NCI-H748 (cell line): Measurements from ENCODE around the gene CLTB.

Experiments
- DNase-seq: peaks from one replicate; lab custom pipeline; 2025; ENCODE audit not compliant: unreplicated experiment; lab: John Stamatoyannopoulos, UW

The CLTB gene

GRCh38 chr5:176383961-176384360 lies 32.4 kb downstream of the CLTB start:
- no peak for DNase-seq

GRCh38 chr5:176383248-176383905 lies 33.0 kb downstream of the CLTB start:
- no peak for DNase-seq

DNA sequence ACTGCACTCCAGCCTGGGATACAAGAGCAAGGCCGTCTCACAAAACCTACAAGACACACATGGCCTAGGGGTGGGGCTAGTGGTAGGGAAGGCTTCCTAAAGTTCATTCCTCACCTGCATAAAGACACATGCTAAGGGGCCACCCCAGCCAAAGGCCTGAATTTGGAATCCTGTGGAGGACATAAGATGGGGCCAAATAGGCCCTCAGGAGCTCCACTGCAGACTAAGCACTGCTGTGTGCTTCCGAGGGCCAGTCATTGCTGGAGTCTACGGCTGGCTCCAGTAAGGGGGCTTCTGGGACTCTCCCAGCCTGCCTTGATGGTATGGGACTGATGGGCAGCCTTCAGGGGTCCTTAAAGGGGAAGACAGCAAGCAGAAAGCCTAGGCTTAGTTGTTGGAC lies 33.6 kb downstream of the CLTB start:
- DNase-seq: no peak

DNA sequence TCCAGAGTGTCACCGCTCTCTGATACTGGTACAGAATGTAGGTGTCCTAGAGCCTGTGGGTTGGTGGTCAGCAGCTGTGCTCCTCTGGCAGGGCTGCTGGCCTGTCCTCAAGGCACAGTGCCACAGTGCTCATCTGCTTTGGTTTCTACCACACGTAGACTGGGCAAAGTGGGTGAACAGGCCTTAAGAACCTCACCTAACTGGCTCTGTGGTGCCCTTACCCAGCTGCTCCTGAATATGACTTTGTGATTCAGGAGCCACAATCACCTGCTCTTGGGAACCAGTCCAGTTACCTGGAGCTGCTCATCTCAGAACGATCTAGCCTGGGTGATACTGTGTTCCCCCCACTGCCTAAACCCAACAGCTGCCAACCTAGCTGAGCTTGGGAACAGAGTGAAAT lies 34.4 kb downstream of the CLTB start:
- DNase-seq: no peak

DNA sequence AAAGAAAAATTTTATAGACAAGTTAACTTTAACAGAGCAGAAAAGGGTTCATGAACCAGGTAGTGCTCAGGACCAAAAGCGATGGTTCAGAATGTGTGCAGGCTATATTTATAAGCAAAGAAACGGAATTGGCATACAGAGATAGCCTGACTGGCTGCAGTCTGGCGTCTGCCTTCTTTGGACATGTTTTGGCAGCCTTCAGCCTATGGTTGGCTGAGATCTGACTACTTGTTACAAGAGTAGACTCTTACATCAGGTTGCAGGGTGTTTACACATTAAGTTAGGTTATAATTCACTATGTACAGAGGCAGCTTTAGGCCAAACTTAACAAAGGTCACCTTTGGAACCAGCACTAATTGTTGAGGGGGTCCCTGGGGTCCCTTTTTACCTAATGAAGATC lies 34.9 kb downstream of the CLTB start:
- no peak for DNase-seq

- no peak for DNase-seq
Observed at GRCh38 chr5:176379881-176380280, 36.5 kb downstream of the CLTB start.

DNA sequence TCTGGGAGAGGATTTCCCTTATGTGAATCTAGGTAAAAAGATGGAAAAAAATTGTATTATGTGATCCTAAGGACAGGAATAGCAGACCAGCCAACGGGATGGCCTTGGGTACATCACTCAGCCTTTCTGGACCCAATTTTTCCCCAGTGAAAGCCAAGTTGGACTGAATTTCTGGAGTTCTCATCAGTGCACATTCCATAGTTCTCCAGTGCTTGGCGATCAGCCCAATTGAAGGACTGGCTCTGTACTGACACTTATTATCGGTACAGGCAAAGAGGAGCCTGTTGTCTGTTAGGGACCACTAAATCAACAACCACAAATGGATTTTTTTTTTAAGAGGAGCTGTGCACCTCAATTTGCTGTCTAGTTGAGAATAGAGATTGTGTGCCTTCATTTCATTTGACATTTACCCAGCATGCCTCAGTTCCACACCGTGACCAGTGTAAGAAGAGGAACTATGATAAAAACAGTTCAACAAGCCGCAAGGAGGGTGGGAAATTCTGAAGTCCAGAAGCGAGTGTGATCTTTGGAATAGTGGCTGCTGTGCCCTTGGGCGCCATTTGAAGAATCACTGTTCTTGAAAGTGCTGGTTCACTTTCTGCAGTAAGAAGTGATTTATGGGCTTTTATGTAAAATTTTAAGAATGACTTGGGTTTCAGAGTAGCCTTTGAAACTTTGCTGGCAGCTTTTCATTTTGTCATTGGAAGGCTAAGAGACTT lies 43.1 kb downstream of the CLTB start:
- no peak for DNase-seq

- DNase-seq: no peak
Observed at GRCh38 chr5:176371621-176372539, 44.5 kb downstream of the CLTB start.

DNA sequence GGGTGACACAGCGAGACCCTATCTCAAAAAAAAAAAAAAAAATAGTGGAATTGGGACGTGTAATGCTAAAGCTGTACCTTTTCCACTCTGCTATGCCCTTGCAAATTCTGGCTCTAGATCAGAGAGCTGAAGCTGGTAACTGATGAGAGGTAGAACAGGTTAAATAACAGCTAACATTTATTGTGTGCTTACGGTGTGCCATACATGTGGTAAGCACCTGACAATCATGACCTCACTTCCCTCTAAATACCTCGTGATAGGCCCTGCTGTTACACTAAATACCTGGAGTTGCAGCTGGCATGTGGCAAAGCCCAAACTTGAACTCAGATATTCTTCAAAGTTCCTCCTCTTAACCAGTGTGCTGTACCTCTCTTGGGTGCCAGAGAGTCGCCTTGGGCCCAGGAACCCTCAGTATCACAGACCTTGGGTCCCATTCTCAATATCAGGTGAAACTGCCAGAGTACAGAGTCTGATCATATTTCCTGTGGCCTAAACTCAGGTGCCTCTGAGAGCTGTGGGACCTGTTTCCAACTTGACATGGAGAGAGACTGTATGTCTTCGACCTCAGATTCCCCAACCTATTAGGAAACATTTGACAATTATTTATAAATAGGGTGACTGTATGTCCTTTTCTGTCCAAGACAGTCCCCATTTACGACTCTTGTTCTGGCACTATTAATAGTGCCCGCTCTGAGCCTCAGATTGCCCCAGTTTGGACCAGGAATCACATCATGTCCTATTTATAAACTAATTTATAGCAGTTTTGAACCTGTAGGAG lies 46.2 kb downstream of the CLTB start:
- no peak for DNase-seq

DNA sequence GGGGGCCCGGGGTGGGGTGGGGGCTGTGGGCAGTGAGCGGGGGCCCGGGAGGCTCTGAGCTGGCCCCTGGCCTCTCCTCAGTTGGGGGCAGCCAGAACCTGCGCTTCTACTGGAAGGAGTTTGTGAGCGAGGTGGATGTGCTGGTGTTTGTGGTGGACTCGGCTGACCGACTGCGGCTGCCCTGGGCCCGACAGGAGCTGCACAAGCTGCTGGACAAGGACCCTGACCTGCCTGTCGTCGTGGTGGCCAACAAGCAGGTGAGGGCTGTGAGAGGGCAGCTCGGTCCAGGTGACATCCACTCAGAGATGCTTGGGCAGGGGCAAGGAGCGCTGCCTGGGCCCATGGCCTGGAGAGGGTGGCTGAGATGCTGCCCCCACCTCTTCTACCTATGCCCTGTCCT lies 47.6 kb downstream of the CLTB start:
- DNase-seq: no peak

- peak; percentile 36 for DNase-seq
Observed at GRCh38 chr5:176366232-176366894, 50.0 kb downstream of the CLTB start.

DNA sequence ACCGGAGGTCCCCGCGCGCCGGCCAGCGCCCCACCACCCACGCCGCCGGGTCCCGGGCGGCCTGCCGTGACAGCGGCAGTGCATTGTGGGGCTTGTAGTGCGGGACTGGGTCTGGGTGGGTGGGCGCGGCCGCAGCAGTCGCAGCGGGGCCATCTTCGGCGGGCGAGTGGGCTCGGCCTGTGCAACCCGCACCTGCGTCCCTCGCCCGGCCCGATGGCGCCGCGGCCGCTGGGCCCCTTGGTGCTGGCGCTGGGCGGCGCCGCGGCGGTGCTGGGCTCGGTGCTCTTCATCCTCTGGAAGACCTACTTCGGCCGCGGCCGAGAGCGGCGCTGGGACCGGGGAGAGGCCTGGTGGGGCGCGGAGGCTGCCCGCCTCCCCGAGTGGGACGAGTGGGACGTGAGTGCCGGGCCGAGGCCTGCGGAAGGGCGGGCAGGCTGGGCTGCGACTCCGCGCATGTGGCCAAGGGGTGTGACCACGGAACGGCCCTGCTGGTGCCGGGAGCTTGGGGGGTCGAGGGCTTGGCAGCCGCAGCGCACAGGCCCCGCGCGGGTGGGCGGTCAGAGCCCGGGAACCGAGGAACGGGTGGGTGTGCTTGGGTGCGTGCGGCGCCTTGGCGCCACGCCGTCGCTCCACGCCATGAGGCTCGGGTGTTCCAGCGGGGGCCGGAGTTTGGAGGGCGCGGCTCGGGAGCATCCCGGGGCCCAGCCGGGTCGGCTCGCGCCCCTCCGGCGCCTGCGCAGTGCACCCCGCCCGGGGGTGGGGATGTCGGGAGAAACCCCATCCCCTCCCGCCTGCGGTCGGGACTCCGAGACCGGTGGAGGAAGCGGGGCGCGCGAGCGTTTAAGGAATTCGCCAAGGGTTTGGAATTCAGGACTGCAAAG lies 50.7 kb downstream of the CLTB start, which contains the start of gene ARL10:
ARL10 (plus strand) TSS at position 137 of the 881 bp plus-strand sequence; CDS start at position 214, 77 bp downstream.
- peak; percentile 68 for DNase-seq

GRCh38 chr5:176364765-176365350 lies 51.5 kb downstream of the CLTB start:
- peak; percentile 59 for DNase-seq

- no peak for DNase-seq
Observed at GRCh38 chr5:176362233-176362490, 54.2 kb downstream of the CLTB start.

GRCh38 chr5:176361437-176362232 lies 54.7 kb downstream of the CLTB start, which contains the start of gene KIAA1191:
KIAA1191 (minus strand) TSS chr5:176361764; CDS start chr5:176359508, 2,256 bp downstream.
- DNase-seq: peak; percentile 91

- peak; percentile 44 for DNase-seq
Observed at GRCh38 chr5:176360894-176361436, 55.4 kb downstream of the CLTB start.

- DNase-seq: no peak
Observed at GRCh38 chr5:176359658-176360057, 56.7 kb downstream of the CLTB start.

DNA sequence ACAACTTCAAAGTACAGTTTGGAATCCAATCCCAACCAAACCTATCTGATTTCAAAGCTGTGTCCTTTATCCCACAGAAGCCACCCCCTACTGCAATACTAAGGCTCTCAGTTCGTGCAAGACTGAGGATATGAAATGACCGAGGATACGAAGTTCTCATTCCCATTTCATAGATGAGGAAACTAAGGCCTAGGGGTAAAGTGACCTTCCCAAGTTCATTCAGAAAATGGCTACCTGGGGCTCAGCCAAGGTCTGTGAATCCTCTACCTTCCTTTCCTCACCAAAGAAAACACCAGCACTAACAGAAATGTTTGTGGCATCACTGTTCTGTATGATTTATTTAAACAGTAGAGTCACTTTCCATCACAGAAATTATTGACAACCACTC lies 60.2 kb downstream of the CLTB start:
- DNase-seq: no peak
